ENCODE results near the gene CR1.
A peak's percentile ranks its signal among the peaks of the same experiment; 100 is the strongest.
"Not testable (repeated sequence)": the region's sequence is repeated elsewhere in the genome, so short reads cannot be mapped to it uniquely, and the experiment has no call there.

CR1 gene

DNA sequence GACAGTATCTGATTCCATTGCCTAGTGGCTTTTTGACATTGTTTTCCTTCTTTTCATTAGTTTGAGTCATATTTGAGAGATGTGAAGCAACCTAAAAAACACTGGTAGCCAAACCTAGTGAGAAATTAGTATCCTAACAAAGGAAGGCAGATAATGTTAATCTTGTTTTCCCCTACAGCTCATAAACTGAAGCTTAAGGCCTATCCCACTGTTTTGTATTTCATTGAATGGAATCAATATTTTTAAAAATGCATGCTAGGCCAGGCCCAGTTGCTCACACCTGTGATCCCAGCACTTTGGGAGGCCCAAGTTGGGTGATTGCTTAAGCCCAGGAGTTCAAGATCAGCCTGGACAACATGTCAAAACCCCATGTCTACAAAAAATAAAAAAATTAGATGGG is 150.2 kb downstream of the CR1 start:
- no peak for DNase-seq

DNA sequence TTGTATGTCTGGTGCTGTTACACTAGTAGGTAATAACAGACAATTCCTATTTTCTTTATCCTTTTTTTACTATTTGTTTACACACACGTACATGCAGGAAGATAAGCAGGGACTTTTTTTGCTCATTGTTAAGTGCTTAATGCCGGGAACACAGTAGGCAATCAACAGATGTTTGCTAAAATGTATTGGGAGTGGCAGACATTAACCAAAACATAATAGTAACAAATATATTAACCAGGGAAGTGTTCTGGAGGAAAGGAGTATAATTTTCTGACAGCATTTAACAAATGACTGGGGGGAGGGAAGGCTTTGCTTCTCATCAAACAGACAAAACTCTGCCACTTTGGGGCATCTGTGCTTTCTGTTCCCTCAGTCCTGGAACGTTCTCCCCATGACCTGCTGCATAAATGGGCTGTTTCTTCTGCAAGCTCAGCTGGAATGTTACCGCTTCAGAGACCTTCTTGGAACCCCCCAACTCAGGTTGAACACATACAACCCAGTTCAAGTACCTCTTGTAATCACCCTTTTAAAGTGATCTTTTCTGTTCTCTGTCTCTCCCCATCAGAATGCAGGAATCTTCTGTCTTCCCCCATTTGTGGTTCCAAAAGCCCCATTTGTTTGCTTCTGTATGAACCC is 151.1 kb downstream of the CR1 start:
- DNase-seq = no peak

DNA sequence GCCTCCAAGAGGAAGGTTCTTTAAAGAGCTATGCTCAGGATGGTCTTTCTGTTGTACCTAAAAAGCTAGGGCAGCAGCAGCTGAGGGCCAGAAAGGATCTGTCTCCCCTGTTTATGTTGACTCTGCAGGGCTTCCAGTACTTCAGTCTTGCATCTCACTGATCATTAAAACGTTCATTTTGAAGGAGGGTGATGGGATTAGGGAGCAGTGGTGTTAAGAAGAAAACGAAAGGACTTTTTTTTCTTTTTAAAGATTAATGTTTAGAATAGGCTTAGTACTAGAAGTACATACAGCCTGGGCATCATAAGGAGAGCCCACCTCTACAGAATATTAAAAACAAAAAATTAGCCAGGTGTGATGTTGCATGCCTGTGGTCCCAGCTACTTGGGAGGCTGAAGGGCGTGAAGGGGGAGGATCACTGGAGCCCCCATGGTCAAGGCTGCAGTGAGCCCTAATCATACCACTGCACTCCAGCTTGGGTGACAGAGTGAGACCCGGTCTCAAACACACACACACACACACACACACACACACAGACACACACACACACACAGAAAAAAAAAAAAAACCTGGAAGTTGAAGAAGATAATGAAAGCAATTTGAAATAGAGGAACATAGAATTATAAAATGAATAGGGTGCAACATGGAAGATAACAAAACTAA is 151.8 kb downstream of the CR1 start:
- no peak for DNase-seq

DNA sequence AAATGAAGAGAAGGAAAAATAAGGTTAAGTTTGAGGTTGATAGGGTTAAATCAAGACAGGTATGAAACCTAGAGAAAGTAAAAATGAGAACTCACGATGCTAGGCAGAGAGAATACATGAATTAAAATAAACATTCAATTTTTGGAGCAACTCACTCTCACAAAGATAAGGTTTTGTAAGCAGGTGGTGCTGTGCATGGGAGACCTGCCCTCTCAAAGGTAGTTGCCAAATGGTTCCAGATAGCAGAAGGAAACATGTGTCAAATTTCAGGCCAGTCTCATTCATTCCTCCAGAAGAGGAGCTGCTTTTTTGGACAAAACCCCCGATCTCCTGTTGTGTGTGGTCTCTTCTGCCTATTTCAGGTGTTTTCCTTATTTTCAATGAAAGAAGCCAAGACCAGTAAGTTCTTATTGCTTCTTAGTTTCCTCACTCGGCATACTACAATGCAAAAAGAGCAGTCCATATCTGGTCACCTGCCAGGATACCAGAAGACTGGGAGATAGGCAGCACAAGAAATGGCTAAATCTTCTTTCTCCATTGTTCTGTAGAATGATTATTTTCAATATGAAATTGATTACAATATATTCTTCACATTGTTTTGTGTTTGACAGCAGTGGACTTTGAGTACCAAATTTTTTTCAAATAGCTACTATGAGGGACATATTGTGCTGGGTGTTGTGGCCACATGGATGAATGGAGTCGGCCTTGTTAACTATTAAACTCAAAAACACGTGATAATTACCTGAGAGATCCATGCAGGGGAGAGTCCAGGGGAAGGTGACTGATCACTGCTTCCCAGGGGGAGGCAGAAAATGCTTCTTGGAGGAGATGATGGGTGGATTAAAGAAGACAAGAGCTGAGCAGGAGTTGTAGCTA is 152.6 kb downstream of the CR1 start:
- DNase-seq = no peak

DNA sequence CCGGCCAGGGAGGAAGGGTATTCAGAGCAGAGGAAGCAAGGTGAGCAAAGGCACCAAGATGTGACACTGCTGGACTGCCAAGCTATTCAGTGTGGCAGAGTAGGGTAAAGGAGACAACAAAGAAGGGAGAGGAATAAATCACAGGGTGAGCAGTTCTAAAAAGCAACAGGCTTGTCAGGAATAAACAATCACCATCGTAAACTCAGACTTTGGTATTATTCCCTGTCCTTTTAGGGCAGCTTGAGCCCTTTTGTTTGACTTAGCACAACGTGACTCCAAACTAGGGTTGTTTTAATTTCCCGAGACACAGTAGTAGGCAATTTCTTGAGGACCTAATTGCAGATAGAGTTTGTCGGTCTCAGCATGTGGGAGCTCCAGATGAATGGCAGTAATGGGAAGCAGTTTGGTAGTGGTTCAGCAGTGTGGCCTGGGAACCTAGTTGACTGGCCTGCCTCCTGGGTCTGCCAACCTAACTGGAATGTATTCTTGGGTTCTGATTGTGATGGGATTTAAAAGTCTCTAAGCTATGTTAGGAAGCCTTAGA is 153.3 kb downstream of the CR1 start:
- no peak for DNase-seq

DNA sequence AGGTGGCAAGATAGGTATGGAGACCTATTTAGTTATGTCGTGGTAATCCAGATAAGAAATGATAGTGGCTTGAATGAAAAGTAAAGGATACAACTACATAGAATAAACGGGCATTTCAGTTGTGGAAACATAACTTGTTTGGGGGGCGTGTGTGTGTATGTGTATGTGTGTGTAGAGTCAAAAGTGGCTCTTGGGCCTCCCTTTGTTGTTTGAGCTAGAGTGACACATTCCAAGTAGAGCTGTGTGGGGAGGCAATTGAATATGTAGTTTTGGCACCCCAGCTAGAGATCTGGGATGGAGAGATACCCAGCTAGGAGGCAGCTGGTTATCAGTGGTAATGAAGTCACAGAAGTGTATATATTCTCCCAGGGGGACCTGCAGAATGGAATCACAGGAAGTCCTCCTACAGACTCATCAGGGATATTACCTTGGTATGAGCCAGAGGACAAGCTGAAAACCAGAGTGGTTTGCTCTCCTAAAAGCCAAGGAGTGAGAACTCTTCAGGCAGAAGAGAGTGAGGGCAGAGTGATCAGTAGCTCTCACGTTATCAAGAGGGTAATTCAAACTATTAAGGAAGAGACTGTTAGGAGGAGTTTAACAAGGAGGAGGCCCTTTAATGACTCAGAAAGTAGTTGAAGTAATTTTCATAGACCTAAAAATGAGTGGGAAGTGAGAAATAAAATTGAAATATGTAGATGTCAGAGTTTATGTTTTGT is 154.1 kb downstream of the CR1 start:
- DNase-seq = no peak

DNA sequence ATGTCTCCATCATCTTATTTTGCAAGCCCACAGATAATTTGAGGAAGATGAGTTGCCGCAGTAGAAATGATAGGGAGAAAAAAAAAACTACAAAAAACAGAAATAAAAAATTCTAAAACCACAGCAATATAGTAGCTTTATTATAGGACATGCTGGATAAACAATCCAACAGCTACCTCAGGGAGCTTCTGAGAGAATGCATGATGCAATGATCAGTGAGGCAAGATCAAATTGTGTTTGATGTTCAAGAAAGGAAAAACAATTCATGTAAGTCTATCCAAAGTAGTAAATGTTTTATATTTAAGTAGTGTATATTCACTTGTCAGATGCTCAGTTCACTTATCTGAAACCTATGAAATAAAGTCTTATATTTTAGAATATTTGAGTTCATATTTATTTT is 155.6 kb downstream of the CR1 start:
- DNase-seq = no peak

- DNase-seq = no peak
Measured at GRCh38 chr1:207654320-207654719, 158.4 kb downstream of the CR1 start.

DNA sequence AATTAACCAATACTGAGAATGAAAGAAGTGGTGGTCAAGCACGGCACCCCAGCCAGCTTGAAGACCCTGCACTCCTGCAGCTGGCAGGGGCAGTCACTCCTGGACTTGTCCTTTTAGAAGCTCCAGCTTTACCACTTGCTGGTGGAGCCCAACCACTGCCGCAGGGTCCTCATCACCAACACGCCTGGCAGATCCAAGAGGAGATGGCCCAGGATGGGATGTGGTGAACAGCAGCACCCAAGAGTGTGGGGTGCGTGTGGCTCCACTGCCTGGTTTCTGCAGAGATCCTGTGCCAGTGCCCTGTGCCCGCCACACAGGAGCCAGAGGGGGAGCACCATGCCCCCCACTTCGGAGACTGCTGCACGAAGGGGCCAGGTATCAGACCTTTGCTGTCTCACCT is 162.5 kb downstream of the CR1 start:
- DNase-seq = no peak

GRCh38 chr1:207658904-207659485 is 163.0 kb downstream of the CR1 start:
- no peak for DNase-seq

- no peak for DNase-seq
Measured at GRCh38 chr1:207659545-207660153, 163.7 kb downstream of the CR1 start.

GRCh38 chr1:207661420-207661819 is 165.5 kb downstream of the CR1 start:
- DNase-seq = not testable (repeated sequence)

DNA sequence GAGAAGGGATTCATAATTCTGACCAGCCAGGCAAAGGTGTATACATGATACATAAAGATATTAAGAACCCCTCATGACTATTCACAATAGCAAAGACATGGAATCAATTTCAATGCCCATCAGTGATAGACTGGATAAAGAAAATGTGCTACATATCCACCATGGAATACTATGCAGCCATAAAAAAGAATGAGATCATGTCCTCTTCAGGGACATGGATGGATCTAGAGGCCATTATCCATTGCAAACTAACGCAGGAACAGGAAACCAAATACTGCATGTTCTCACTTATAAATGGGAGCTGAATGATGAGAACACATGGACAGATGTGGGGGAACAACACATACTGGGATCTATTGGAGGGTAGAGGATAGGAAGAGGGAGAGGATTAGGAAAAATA is 170.4 kb downstream of the CR1 start:
- no peak for DNase-seq

DNA sequence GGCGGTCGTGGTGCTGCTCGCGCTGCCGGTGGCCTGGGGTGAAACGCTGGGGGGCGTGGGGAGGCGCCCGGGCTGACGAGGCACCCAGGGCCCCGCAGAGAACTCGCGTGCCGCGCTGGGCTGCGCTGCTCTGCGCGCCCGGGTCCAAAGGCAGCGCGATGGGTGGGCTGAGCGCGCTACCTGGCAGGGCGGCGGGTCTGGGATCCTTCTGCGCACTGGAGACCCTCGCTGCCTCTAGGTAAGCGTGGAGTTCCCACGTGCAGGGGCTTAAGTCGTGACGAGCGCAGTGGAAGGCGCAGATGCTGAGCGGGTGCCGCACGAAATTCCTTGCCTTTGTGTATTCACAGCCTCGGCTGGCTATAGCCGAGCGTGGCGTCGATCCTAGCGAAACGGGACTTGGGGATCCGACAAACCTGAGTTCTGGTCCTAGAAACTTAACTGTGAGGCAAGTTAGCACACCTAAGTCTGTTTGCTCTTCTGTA is 173.6 kb downstream of the CR1 start:
- DNase-seq = no peak

DNA sequence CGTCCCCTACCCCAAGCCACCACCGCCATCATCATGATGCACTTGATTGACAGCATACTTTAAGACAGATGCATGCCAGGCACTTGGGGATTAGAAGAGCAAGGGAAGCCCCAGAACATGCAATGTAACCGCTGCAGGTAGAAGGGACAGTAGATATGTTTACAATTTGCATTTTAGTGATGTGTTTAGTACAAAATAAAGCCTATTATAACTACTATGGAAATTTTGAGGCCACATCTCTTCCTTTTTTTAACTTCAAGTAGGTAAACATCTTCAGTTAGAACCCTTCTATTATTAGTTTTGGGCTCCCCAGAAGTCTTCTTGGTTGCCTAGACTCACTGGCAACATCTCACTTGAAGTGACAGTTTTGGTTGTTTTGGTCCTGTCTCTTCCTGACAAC is 174.2 kb downstream of the CR1 start:
- DNase-seq = no peak

DNA sequence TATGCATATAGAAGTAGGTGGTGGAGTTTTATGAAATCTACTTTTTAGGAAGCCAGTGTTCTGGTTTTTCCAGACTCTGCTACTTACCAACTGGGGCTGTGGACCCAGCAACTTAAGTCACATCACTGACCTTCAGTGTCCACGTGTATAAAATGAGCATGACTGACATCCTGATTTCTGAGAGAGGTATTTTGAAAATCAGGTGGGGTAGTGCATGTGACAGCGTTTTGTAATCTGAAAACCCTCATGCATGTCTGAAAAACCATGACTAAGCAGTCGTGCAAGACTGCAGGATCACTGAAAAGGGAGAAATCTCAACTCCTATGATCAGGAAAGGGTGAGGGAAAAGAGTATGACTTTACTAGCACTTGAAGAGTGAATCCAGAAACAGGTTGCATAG is 175.0 kb downstream of the CR1 start:
- no peak for DNase-seq

- DNase-seq = peak; percentile 40
Measured at GRCh38 chr1:207672522-207673130, 176.7 kb downstream of the CR1 start.

- DNase-seq = no peak
Measured at GRCh38 chr1:207673399-207673798, 177.4 kb downstream of the CR1 start.

DNA sequence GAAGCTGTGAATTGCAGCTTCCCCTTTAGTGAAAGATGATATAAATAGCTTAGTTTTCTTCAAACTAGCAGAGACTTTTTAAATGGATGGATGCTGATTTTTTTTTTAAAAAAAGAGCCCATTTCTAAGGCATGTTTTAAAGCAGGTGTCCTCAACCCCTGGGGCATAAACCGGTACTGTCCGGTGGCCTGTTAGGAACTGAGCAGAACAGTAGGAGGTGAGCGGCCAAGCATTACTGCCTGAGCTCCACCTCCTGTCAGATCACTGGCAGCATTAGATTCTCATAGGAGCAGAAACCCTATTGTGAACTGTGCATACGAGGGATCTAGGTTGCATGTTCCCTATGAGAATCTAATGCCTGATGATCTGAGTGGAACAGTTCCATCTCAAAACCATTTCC is 180.2 kb downstream of the CR1 start:
- no peak for DNase-seq

DNA sequence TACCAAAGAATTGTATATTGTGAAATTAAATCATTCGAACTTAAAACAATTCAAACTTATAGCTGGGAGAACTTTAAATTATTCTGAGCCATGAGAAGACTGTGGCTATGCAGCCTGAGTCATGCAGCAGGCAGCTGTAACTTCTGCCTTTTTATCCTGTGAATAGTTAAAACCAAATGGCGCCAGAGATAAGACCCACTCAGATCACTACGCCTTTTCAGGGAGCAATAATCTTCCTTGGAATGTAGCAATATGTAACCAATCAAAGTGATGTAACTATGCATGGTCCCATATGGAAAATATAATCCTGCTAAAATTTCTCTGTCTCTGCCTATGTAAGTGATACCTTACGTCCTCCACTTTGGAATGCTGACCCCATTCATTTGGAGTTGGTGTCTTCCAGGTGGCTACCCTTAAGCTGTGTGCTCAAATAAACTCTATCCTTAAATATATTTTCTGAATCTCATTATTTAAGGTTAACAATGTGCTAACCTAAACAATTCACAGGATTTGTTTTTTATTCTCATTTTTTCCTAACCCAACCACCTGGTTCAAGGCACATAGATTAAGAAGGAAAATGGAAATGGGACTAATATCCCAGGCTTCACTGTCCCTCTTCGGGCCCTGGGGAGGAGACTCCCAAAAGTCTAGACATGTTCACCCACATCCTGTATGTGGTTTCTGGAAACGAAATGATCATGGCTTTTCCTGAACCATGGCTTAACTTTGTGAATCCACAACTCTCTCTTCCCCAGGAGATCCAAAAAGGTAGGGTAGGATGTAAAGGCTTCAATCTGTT is 184.8 kb downstream of the CR1 start:
- DNase-seq = not testable (repeated sequence)
